K562 (cell line): Measurements from ENCODE around the gene LDAH. TPM values are rescaled to one million over a fixed set of nuclear protein-coding genes. Genes with fewer than 3 reads are reported as not detected.

Experiments
- ATAC-seq: fragments of 200-7000 bp; cut with Tn5 transposase; 3 replicates; pipeline ENCODE4 v1.9.1; 2020; ENCODE audit warnings: moderate library complexity
- BruUV-seq: library from RNA; stranded (reverse); fragments of 400-500 nt; replicated peaks from 2 replicates; lab custom pipeline; 2021; lab: Mats Ljungman, UMichigan
- CTCF ChIA-PET: fragments of 300-600 bp; formaldehyde crosslinking; extraction: SDS; loops from one replicate; lab custom pipeline; 2021; ENCODE audit warnings: low intra/inter-chr PET ratio; lab: Yijun Ruan, JAX
- POLR2A ChIA-PET: fragments of 300-600, 350-650 bp; sonication (Branson Sonifier 250); formaldehyde crosslinking; extraction: SDS; loops from one replicate; lab custom pipeline; 2021; ENCODE audit warnings: antibody characterized with exemption, inconsistent platforms; lab: Yijun Ruan, JAX
- DNase-seq, 4 experiments: peaks; one replicate each; pipeline versions ENCODE4 v3.0.0 to v3.0.0-alpha.2; 2011 to 2018; ENCODE audit warnings: low spot score in 3 of 4, mixed read lengths in 3 of 4; ENCODE audit errors: extremely low read depth in 1 of 4
- FAIRE-seq: peaks from 2 replicates; lab custom pipeline; 2011; peaks lifted over from hg19 to GRCh38; lab: Jason Lieb, UNC
- H2AFZ ChIP-seq: 2 replicates; pipeline ENCODE4 v1.6.0; 2011; ENCODE audit warnings: low read depth, low read length, control low read depth, inconsistent platforms
- H3K27ac ChIP-seq: fragments of 200-600 bp; 3 replicates; pipeline ENCODE4 v1.8.0; 2011; ENCODE audit warnings: low read depth, mild to moderate bottlenecking, control low read depth, inconsistent platforms, low read length, moderate library complexity, mixed read lengths; ENCODE audit errors: extremely low read depth
- H3K27me3 ChIP-seq, 2 experiments: fragments of 300-600 bp in 1 of 2; 2 replicates in 1 of 2; 3 replicates in 1 of 2; pipeline versions ENCODE4 v1.6.0 to v1.8.0; 2011; ENCODE audit warnings: inconsistent platforms in 2 of 2, low read length in 2 of 2, mild to moderate bottlenecking in 1 of 2, mixed read lengths in 1 of 2, moderate library complexity in 1 of 2; ENCODE audit not compliant: control insufficient read depth in 2 of 2, insufficient read depth in 2 of 2
- H3K36me3 ChIP-seq: fragments of 300-600 bp; 3 replicates; pipeline ENCODE4 v1.8.0; 2011; ENCODE audit warnings: mild to moderate bottlenecking, low read length, inconsistent platforms; ENCODE audit not compliant: control insufficient read depth, insufficient read depth
- H3K4me1 ChIP-seq, 2 experiments: fragments of 200-600 bp in 1 of 2; replicated peaks in 1 of 2; 2 replicates in 1 of 2; 3 replicates in 1 of 2; pipeline versions ENCODE4 v1.5.1 to v1.8.0; 2011; ENCODE audit warnings: inconsistent platforms in 2 of 2, low read length in 2 of 2, mild to moderate bottlenecking in 1 of 2, mixed read lengths in 1 of 2, moderate library complexity in 1 of 2; ENCODE audit not compliant: control insufficient read depth in 2 of 2, insufficient read depth in 2 of 2
- H3K4me2 ChIP-seq: 2 replicates; pipeline ENCODE4 v1.6.1; 2011; ENCODE audit warnings: low read length, control low read depth, inconsistent platforms, mixed read lengths; ENCODE audit not compliant: insufficient read depth
- H3K4me3 ChIP-seq: fragments of 200-600 bp; sonication (generic), shearing (Covaris generic); 2 replicates; pipeline ENCODE4 v1.5.1; 2016; ENCODE audit warnings: control low read depth, inconsistent platforms
- H3K79me2 ChIP-seq: fragments of 200-600 bp; 3 replicates; pipeline ENCODE4 v1.8.0; 2011; ENCODE audit warnings: low read length, inconsistent platforms; ENCODE audit not compliant: control insufficient read depth, insufficient read depth
- H3K9ac ChIP-seq, 2 experiments: 2 replicates each; pipeline versions ENCODE4 v1.6.0 to v1.6.1; 2011; ENCODE audit warnings: low read depth in 2 of 2, low read length in 2 of 2, control low read depth in 1 of 2, inconsistent platforms in 1 of 2, mild to moderate bottlenecking in 1 of 2, mixed read lengths in 1 of 2; ENCODE audit not compliant: insufficient read depth in 1 of 2
- H3K9me1 ChIP-seq: one replicate; pipeline ENCODE4 v1.6.0; 2011; ENCODE audit warnings: inconsistent platforms, mild to moderate bottlenecking, low read length, moderate library complexity; ENCODE audit not compliant: control insufficient read depth, insufficient read depth
- H3K9me3 ChIP-seq: replicated peaks from 2 replicates; pipeline ENCODE4 v1.5.1; 2011; ENCODE audit warnings: low read depth, low read length, inconsistent platforms; ENCODE audit not compliant: control insufficient read depth, insufficient read depth
- H4K20me1 ChIP-seq: replicated peaks from 2 replicates; pipeline ENCODE4 v1.6.1; 2011; ENCODE audit warnings: low read length, inconsistent platforms, mixed read lengths; ENCODE audit not compliant: control insufficient read depth, insufficient read depth
- MITF ChIP-seq: IDR thresholded peaks from 2 replicates; pipeline ENCODE4 v1.6.1; 2014; ENCODE audit warnings: antibody characterized with exemption
- ZNF316 ChIP-seq: fragments of 450-650 bp; IDR thresholded peaks from 2 replicates; pipeline ENCODE4 v1.6.1; 2016
- WGBS: fragments of 100-300 bp; shearing (Covaris generic); methylation state at CpG from one replicate; pipeline ENCODE4 v1.1.6; 2016; ENCODE audit warnings: low coverage, mixed read lengths; ENCODE audit not compliant: insufficient coverage; ENCODE audit errors: missing lambda C conversion rate; 5-methylcytosine and 5-hydroxymethylcytosine counted together
- in situ Hi-C: fragments of 300-500 bp; cut with MboI; formaldehyde crosslinking; loops from 4 replicates; pipeline ENCODE4 v1.15.0; 2018; ENCODE audit warnings: inconsistent platforms, mixed read lengths
- intact Hi-C: fragments of 100-400 bp; cut with micrococcal nuclease; formaldehyde crosslinking; loops from 2 replicates; pipeline ENCODE4 v1.14.2; 2022
- polyA plus RNA-seq, 8 experiments: library from polyadenylated mRNA; depleted of rRNA in 4 of 8; stranded (reverse) in 5 of 8; unstranded in 3 of 8; fragments of >200 nt; fragmentation: Nextera tagmentation in 2 of 8; fragmentation: Illumina TruSeq in 1 of 8; extraction: Ambion mirVana in 2 of 8; extraction: Trizol in 1 of 8; gene quantifications; 2 replicates each; pipeline versions ENCODE4 v1.2.1 to v1.2.3, GENCODE V29; 2011 to 2014; ENCODE audit warnings: inconsistent platforms in 1 of 8, missing spikeins in 1 of 8
- total RNA-seq, 7 experiments: library from RNA; depleted of rRNA in 6 of 7; stranded (reverse); fragments of >200 nt in 6 of 7; fragmentation: Illumina TruSeq in 2 of 7; extraction: Trizol in 2 of 7; gene quantifications; 2 replicates each; pipeline versions ENCODE4 v1.2.1 to v1.2.3, GENCODE V29; 2011 to 2021; ENCODE audit warnings: low replicate concordance in 1 of 7

The LDAH gene
- total and polyA plus RNA-seq, 9 of the 15 experiments (the other 6 are each of a cell fraction or from before 2014, with no cell fraction given): 22.3 to 60.1 (median 40.0) TPM

DNA sequence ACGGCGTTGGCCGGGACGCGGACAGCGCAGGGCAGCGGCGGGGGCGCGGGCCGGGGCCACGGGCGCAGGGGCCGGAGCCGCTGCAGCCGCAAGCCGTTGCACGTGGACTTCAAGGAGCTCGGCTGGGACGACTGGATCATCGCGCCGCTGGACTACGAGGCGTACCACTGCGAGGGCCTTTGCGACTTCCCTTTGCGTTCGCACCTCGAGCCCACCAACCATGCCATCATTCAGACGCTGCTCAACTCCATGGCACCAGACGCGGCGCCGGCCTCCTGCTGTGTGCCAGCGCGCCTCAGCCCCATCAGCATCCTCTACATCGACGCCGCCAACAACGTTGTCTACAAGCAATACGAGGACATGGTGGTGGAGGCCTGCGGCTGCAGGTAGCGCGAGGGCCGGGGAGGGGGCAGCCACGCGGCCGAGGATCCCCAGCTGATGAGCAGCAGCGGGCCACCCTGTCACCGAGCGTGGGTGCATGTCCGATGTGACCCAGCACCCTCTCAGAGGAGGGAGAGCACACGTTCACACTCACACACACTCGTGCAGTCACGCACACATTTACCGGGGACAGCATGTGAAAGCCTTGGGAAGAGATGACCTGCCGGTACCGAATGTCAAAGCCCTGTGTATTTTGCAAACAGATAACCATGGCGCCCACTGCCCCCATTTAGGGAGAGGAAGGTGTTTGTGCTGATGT, 151.7 kb downstream of the LDAH start:
- POLR2A ChIA-PET: interaction anchor here (0.6 kb wide), 1 partner anchor 431 kb away, joined by 3 read pairs; no protein-coding TSS in a partner anchor
- in situ Hi-C loops: loop anchor here (25.0 kb wide), 1 partner anchor 591 kb away; no protein-coding TSS in a partner anchor
- FAIRE-seq (no peak), DNase-seq (no peak), ATAC-seq (no peak)
- Histone ChIP-seq H3K9ac (no peak overlapping the region), H3K79me2 (no peaks in the 10 kb centered on the region), H2AFZ (no peak overlapping the region), H3K9me3 (no peaks in the 10 kb centered on the region), H4K20me1 (no peaks in the 10 kb centered on the region; the same call in 1 of the 2 replicates), H3K4me3 (no peak overlapping the region), H3K4me2 (no peak overlapping the region), H3K27me3 (peaks cover 23 to 68% of the 10 kb centered on the region in 2 experiments), H3K27ac (no peak overlapping the region), H3K36me3 (no peaks in the 10 kb centered on the region), H3K9me1 (no peaks in the 10 kb centered on the region), H3K4me1 (peaks cover 0 to 27% of the 10 kb centered on the region in 2 experiments; a peak in 2 of 5 replicates)
- intact Hi-C loops: no loop called here
- CTCF ChIA-PET: no interaction called here
- TF ChIP-seq MITF (no peak), ZNF316 (peak; percentile 49)
- no TSS peak for BruUV-seq
- WGBS: 56% methylated on average over 38 of the region's 60 CpGs
